Activated B cell treated with CpG ODN at 0.5 μM for 24 hours (primary cell): ENCODE data around the gene SH3RF3. TPM values are rescaled to one million over a fixed set of nuclear protein-coding genes. Genes with fewer than 3 reads are reported as not detected.

Experiments used
- ATAC-seq: fragments of 200-7000 bp; cut with Tn5 transposase; one replicate; pipeline ENCODE4 v1.10.0; 2021; ENCODE audit warnings: low read depth, mild to moderate bottlenecking, moderate library complexity
- CTCF ChIA-PET: fragments of 350-600 bp; sonication (Branson Sonifier 250); formaldehyde crosslinking; loops from one replicate; lab custom pipeline; 2021; ENCODE audit warnings: antibody characterized with exemption; lab: Charles Lee
- POLR2A ChIA-PET: fragments of 350-600 bp; sonication (Branson Sonifier 250); formaldehyde crosslinking; loops from one replicate; lab custom pipeline; 2021; ENCODE audit warnings: antibody characterized with exemption; lab: Charles Lee
- DNase-seq: peaks from one replicate; pipeline ENCODE4 v3.0.0; 2022
- H3K27ac Mint-ChIP-seq: one replicate; pipeline ENCODE4 v1.8.0; 2020; ENCODE audit warnings: mixed read lengths
- H3K27me3 Mint-ChIP-seq: one replicate; pipeline ENCODE4 v1.8.0; 2021; ENCODE audit warnings: mixed read lengths
- H3K36me3 Mint-ChIP-seq: one replicate; pipeline ENCODE4 v1.8.0; 2021; ENCODE audit warnings: low read depth, mixed read lengths
- H3K4me1 Mint-ChIP-seq: one replicate; pipeline ENCODE4 v1.8.0; 2021; ENCODE audit warnings: mixed read lengths
- H3K4me3 Mint-ChIP-seq: one replicate; pipeline ENCODE4 v1.8.0; 2020; ENCODE audit warnings: mild to moderate bottlenecking, mixed read lengths
- H3K9me3 Mint-ChIP-seq: one replicate; pipeline ENCODE4 v1.8.0; 2020; ENCODE audit warnings: mixed read lengths
- intact Hi-C: fragments of 100-400 bp; cut with micrococcal nuclease; formaldehyde crosslinking; loops from one replicate; pipeline ENCODE4 v1.15.1; 2024
- total RNA-seq: library from RNA; stranded (reverse); gene quantifications from 2 replicates; pipeline ENCODE4 v1.2.3, GENCODE V29; 2022
- TF ChIP-seq, protein P1 (sequence below): fragments of 200-600 bp; IDR thresholded peaks from one replicate; pipeline ENCODE4 v1.8.0; 2022; ENCODE audit warnings: antibody characterized with exemption, mild to moderate bottlenecking

SH3RF3 gene
- total RNA-seq, 1 donor from 2014 or later = 0.09 TPM

DNA sequence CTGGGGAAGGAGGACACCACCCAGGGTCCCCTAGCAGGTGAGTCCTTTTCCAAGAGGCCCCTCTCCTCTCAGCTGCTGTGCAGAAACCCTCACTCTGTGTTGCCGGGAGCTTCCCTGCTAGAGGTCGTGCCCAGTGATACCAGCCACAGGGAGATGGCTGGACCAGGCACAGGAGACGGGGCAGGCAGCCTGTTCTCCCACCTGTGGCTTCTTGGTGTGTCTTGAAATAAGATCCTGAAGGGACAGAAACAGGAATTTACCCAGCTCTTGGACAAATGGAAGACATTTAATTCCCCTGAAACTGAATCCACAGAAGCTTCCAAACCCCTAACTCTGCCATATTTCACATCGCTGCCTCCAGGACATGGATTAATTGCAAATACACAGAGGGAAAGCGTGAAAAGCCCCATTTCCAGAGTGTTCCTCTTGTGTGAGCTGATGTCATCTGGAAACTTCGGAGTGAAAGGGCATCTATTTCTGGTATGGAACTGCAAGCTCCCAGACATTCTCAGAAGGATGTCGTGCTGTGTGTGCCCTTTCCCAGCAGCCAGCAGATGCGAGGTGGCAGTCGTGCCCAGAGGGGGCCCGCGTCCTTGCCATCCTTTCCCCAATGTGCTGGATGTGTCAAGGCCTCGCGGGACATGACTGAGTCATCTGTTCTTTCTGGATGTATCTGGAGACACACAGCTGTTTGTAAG lies 307.0 kb downstream of the SH3RF3 start:
- POLR2A ChIA-PET = no interaction called here
- Mint-ChIP-seq H3K4me3 (no peak overlapping the region), H3K9me3 (peaks cover 8% of the 10 kb centered on the region)

DNA sequence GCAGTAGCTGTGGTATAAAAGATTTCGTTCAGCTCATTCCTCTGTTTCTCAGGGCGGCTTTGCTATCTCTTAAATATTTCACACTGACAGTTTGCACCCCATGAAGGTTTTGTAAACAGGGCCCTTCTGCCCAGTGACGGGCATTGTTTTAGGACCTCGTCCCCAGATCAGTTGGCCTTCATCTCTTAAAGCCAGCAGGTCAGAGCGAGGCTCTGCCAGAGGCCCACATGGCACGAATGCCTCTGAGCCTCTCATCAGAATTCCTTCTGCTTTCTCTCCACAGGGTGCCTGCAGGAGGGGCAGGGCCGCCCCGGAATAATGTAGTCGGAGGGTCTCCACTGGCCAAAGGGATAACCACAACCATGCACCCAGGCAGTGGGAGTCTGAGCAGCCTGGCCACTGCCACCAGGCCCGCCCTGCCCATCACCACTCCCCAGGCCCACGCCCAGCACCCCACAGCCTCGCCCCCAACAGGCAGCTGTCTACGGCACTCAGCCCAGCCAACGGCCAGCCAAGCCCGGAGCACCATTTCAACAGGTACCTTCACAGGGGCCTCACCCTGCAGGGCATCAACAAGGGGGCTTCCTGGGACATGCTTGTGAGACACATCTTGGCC lies 307.7 kb downstream of the SH3RF3 start:
- POLR2A ChIA-PET = no interaction called here
- H3K36me3 Mint-ChIP-seq = peaks cover 7% of the 10 kb centered on the region
- no peak overlapping the region for H3K27ac Mint-ChIP-seq
- peaks cover 14% of the 10 kb centered on the region for H3K9me3 Mint-ChIP-seq
- CTCF ChIA-PET = no interaction called here
- TF ChIP-seq, protein P1, sequence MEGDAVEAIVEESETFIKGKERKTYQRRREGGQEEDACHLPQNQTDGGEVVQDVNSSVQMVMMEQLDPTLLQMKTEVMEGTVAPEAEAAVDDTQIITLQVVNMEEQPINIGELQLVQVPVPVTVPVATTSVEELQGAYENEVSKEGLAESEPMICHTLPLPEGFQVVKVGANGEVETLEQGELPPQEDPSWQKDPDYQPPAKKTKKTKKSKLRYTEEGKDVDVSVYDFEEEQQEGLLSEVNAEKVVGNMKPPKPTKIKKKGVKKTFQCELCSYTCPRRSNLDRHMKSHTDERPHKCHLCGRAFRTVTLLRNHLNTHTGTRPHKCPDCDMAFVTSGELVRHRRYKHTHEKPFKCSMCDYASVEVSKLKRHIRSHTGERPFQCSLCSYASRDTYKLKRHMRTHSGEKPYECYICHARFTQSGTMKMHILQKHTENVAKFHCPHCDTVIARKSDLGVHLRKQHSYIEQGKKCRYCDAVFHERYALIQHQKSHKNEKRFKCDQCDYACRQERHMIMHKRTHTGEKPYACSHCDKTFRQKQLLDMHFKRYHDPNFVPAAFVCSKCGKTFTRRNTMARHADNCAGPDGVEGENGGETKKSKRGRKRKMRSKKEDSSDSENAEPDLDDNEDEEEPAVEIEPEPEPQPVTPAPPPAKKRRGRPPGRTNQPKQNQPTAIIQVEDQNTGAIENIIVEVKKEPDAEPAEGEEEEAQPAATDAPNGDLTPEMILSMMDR = no peak
- intact Hi-C loops = no loop called here
- no peaks in the 10 kb centered on the region for H3K4me1 Mint-ChIP-seq
- no peak for DNase-seq
- no peak for ATAC-seq
- H3K27me3 Mint-ChIP-seq = no peaks in the 10 kb centered on the region
- no peak overlapping the region for H3K4me3 Mint-ChIP-seq

More for the DNA sequence above, 307.0 kb downstream of the SH3RF3 start:
- CTCF ChIA-PET = no interaction called here
- no peaks in the 10 kb centered on the region for H3K27me3 Mint-ChIP-seq
- DNase-seq (no peak), ATAC-seq (no peak)
- H3K4me1 Mint-ChIP-seq = no peaks in the 10 kb centered on the region
- intact Hi-C loops = no loop called here
- no peak overlapping the region for H3K27ac Mint-ChIP-seq
- H3K36me3 Mint-ChIP-seq = peaks cover 2% of the 10 kb centered on the region
- TF ChIP-seq, protein P1 = no peak

DNA sequence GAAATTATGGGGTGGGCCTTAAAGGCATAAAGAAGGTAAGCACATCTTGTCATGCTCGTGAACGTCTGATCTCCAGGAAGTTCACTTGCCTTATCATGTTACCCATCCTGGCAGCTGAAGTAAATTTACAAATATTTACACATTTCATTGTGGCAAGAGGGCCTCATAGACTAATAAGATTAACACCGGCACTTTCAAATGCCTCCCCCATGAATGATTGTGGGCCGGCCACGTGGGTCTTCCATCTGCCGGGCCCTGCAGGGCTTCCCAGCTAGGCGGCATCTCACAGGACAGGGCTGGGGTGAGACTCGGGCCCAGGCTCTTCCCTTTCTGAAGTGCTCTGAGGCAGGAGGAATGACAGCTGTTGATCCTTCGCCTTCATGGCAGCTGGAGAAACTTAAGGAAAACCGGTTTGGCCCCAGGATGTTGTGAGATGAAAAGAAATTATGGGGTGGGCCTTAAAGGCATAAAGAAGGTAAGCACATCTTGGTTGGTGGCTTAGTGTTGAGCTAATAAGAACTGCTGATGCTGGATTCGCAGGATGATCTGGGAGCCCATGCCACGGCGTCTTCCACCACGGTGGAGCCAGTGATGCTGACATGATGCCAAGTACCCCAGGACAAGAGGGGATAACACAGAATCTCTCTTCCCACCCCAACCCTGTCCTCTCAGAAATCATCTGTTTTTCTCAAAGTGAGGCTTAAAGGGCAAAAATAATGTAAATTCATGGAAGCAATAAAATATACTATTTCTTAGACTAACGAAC lies 308.5 kb downstream of the SH3RF3 start:
- DNase-seq = no peak
- TF ChIP-seq, protein P1 = no peak
- intact Hi-C loops = no loop called here
- no peak overlapping the region for H3K27ac Mint-ChIP-seq
- H3K36me3 Mint-ChIP-seq = peaks cover 9% of the 10 kb centered on the region
- no peaks in the 10 kb centered on the region for H3K4me1 Mint-ChIP-seq
- no peak for ATAC-seq
- no peak overlapping the region for H3K4me3 Mint-ChIP-seq
- POLR2A ChIA-PET = no interaction called here
- H3K27me3 Mint-ChIP-seq = no peaks in the 10 kb centered on the region
- CTCF ChIA-PET = no interaction called here
- H3K9me3 Mint-ChIP-seq = peaks cover 17% of the 10 kb centered on the region

DNA sequence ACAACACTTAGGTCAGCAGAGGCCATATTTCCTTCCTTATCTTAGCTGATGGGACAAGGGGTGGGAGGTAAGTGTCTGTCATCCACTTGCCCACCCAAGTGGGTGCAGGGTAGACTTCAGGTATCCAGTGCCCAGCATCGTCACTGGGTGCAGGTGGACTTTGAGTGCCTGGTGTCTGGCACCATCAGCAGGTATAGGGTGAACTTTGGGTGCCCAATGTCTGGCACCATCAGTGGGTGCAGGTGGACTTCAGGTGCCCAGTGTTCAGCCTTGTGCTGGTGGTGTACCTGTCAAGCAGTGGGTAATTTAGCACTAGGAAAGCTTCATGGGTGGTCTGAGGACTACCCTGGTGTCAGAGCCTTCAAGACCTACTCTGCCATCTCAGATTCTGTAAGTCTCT lies 309.1 kb downstream of the SH3RF3 start:
- ChIA-PET POLR2A (no interaction called here), CTCF (no interaction called here)
- Mint-ChIP-seq H3K9me3 (peaks cover 20% of the 10 kb centered on the region), H3K4me3 (no peak overlapping the region), H3K4me1 (no peaks in the 10 kb centered on the region), H3K27me3 (no peaks in the 10 kb centered on the region), H3K36me3 (peaks cover 12% of the 10 kb centered on the region), H3K27ac (no peak overlapping the region)
- no peak for ATAC-seq
- TF ChIP-seq, protein P1 = no peak
- intact Hi-C loops = no loop called here
- DNase-seq = no peak

DNA sequence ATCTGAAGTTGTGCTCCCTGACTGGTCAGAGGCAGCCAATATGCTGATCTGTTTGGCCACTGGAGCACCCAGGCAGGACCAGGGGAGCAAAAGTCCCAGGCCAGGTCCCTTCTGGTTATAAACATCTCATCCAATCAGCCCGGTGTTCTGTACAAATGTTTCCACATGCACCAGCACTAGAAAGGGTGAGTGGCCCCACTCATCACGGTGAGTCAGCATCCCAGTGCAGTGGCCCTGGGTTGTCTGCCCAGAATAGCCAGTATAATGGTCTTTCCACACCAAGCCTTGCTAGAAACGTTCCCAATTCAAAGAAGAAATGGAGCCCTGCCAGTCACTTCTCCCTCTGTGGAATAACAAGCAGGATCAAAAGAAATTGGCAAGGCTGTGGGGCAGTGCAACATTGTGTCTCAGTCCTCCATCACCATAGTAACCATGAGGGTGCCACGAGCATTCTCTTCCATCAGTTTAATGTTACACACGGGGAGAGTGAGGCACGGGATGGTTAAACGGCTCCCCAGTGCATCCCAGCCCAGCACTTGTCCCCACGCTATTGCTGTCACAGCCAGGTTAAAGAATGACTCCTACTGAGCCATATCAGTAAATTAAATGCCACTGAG lies 309.9 kb downstream of the SH3RF3 start:
- CTCF ChIA-PET = no interaction called here
- H3K36me3 Mint-ChIP-seq = peaks cover 12% of the 10 kb centered on the region

More for the DNA sequence above, 309.9 kb downstream of the SH3RF3 start:
- POLR2A ChIA-PET = no interaction called here
- no peaks in the 10 kb centered on the region for H3K4me1 Mint-ChIP-seq
- TF ChIP-seq, protein P1 = no peak
- DNase-seq (no peak), ATAC-seq (no peak)
- intact Hi-C loops = no loop called here
- peaks cover 25% of the 10 kb centered on the region for H3K9me3 Mint-ChIP-seq
- H3K27ac Mint-ChIP-seq = no peak overlapping the region
- H3K27me3 Mint-ChIP-seq = no peaks in the 10 kb centered on the region
- H3K4me3 Mint-ChIP-seq = no peak overlapping the region
